Adrenal gland (tissue), 5 donors: ENCODE results near the gene AXL.

Experiments
- CTCF ChIP-seq, 6 experiments: fragments of 450-650 bp in 4 of 6; fragments of 200-600 bp in 2 of 6; sonication (generic) in 1 of 6; IDR thresholded peaks; 1 replicate in 5 of 6; 2 replicates in 1 of 6; pipeline versions ENCODE4 v1.5.1 to v1.8.0; 2016 to 2021; ENCODE audit warnings: antibody characterized with exemption in 6 of 6, mild to moderate bottlenecking in 2 of 6, moderate library complexity in 1 of 6
- POLR2A ChIP-seq, 2 donors: fragments of 450-650 bp; IDR thresholded peaks; one replicate each; pipeline ENCODE4 v1.6.1; 2017; ENCODE audit warnings: antibody characterized with exemption in 2 of 2, mild to moderate bottlenecking in 2 of 2, moderate library complexity in 1 of 2
- donor health status: DM: no; HTN: no; CAD: no.

DNA sequence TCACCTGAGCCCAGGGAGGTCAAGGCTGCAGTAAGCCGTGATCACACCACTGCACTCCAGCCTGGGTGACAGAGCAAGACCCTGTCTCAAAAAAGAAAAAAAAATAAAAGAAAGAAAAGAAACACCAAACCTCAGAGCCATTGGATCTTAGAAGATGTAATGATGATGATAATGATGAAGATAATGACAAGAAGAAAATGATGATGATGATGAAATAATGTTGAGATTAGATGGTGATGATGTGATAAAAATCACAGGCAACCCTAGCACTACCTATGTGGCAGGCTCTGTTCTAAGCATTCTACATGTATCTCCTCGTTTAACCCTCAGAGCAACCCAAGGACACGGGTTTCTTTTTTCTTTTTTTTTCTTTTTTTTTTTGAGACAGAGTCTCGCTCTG lies 25.1 kb downstream of the AXL start:
- TF ChIP-seq CTCF (IDR thresholded peaks at IDR 0.05) (no peak), POLR2A (IDR thresholded peaks at IDR 0.05) (no peak)
